ENCODE measurements around the gene TMEM273.
"Not testable (repeated sequence)": the region's sequence is repeated elsewhere in the genome, so short reads cannot be mapped to it uniquely, and the experiment has no call there.

The TMEM273 gene

GRCh38 chr10:49205206-49205605 lies 17.0 kb upstream of the TMEM273 start:
- DNase-seq (ENCODE audit: low read depth in 1 of 2, low spot score in 1 of 2): no peak

- DNase-seq (ENCODE audit: low read depth in 1 of 2, low spot score in 1 of 2): no peak
These were observed 15.9 kb upstream of the TMEM273 start for GRCh38 chr10:49204119-49204518.

- DNase-seq (ENCODE audit: low read depth in 1 of 2, low spot score in 1 of 2): no peak
These were observed 14.1 kb upstream of the TMEM273 start for GRCh38 chr10:49202266-49202665.

- no peak for DNase-seq (ENCODE audit: low read depth in 1 of 2, low spot score in 1 of 2)
These were observed 12.7 kb upstream of the TMEM273 start for GRCh38 chr10:49200854-49201253.

- DNase-seq (ENCODE audit: low read depth in 1 of 2, low spot score in 1 of 2): no peak
These were observed 9.0 kb upstream of the TMEM273 start for GRCh38 chr10:49197171-49197570.

- DNase-seq (ENCODE audit: low read depth in 1 of 2, low spot score in 1 of 2): not testable (repeated sequence)
These were observed 7.7 kb upstream of the TMEM273 start for GRCh38 chr10:49195864-49196263.

GRCh38 chr10:49194212-49194920 lies 6.2 kb upstream of the TMEM273 start:
- DNase-seq (ENCODE audit: low read depth in 1 of 2, low spot score in 1 of 2): no peak

GRCh38 chr10:49191349-49191748 lies 3.2 kb upstream of the TMEM273 start:
- DNase-seq (ENCODE audit: low read depth in 1 of 2, low spot score in 1 of 2): no peak

GRCh38 chr10:49189422-49189821 lies 1.2 kb upstream of the TMEM273 start:
- DNase-seq (ENCODE audit: low read depth in 1 of 2, low spot score in 1 of 2): no peak

GRCh38 chr10:49187044-49187484 lies 1.1 kb downstream of the TMEM273 start:
- DNase-seq (ENCODE audit: low read depth in 1 of 2, low spot score in 1 of 2): no peak

- no peak for DNase-seq (ENCODE audit: low read depth in 1 of 2, low spot score in 1 of 2)
These were observed 1.6 kb downstream of the TMEM273 start for GRCh38 chr10:49186613-49187012.

- DNase-seq (ENCODE audit: low read depth in 1 of 2, low spot score in 1 of 2): no peak
These were observed 3.0 kb downstream of the TMEM273 start for GRCh38 chr10:49185213-49185612.

- DNase-seq (ENCODE audit: low read depth in 1 of 2, low spot score in 1 of 2): no peak
These were observed 3.5 kb downstream of the TMEM273 start for GRCh38 chr10:49184642-49185111.

- no peak for DNase-seq (ENCODE audit: low read depth in 1 of 2, low spot score in 1 of 2)
These were observed 4.3 kb downstream of the TMEM273 start for GRCh38 chr10:49183596-49184542.

GRCh38 chr10:49182776-49183175 lies 5.4 kb downstream of the TMEM273 start:
- DNase-seq (ENCODE audit: low read depth in 1 of 2, low spot score in 1 of 2): no peak

- no peak for DNase-seq (ENCODE audit: low read depth in 1 of 2, low spot score in 1 of 2)
These were observed 7.7 kb downstream of the TMEM273 start for GRCh38 chr10:49180444-49180860.

- no peak for DNase-seq (ENCODE audit: low read depth in 1 of 2, low spot score in 1 of 2)
These were observed 8.3 kb downstream of the TMEM273 start for GRCh38 chr10:49179699-49180443.

GRCh38 chr10:49178489-49179471 lies 9.4 kb downstream of the TMEM273 start:
- DNase-seq (ENCODE audit: low read depth in 1 of 2, low spot score in 1 of 2): no peak

- DNase-seq (ENCODE audit: low read depth in 1 of 2, low spot score in 1 of 2): no peak
These were observed 10.5 kb downstream of the TMEM273 start for GRCh38 chr10:49177391-49178355.

All from stimulated activated CD4-positive, alpha-beta T cell treated with anti-CD3 and anti-CD28 coated beads, Interleukin-15, amount 100 ng/mL, for 1 hour (primary cell).